GM10266 (cell line): ENCODE results near the gene PHKB.

Source experiments
- DNase-seq: peaks from one replicate; pipeline ENCODE4 v3.0.0; 2012; ENCODE audit errors: extremely low spot score
- TF ChIP-seq, protein P1 (sequence below): IDR thresholded peaks from 2 replicates; pipeline ENCODE4 v1.5.1; 2012; ENCODE audit warnings: mild to moderate bottlenecking, low read depth; ENCODE audit not compliant: control insufficient read depth, insufficient read depth; ENCODE audit errors: missing control alignments

The PHKB gene

DNA sequence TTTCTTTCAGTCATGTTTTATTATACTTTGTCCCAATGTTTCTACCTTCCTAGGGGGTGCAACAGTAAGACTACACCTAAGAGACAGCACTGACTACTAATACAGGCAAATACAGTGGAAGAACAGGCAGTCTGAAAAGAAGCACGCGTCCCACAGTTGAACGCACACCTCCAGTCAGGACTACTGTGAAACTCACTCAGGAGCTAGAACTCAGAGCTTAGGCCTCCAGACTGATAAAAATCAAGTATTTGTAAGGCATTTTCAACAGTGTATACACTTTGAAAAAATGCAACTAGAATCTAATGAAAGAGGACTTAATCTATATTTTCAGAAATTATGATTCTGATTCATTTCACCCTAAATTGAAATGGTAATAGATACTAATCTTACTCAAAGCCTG lies 14.7 kb upstream of the PHKB start:
- TF ChIP-seq, protein P1, sequence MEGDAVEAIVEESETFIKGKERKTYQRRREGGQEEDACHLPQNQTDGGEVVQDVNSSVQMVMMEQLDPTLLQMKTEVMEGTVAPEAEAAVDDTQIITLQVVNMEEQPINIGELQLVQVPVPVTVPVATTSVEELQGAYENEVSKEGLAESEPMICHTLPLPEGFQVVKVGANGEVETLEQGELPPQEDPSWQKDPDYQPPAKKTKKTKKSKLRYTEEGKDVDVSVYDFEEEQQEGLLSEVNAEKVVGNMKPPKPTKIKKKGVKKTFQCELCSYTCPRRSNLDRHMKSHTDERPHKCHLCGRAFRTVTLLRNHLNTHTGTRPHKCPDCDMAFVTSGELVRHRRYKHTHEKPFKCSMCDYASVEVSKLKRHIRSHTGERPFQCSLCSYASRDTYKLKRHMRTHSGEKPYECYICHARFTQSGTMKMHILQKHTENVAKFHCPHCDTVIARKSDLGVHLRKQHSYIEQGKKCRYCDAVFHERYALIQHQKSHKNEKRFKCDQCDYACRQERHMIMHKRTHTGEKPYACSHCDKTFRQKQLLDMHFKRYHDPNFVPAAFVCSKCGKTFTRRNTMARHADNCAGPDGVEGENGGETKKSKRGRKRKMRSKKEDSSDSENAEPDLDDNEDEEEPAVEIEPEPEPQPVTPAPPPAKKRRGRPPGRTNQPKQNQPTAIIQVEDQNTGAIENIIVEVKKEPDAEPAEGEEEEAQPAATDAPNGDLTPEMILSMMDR = no peak
- no peak for DNase-seq

GRCh38 chr16:47448830-47449575 lies 12.1 kb upstream of the PHKB start:
- DNase-seq = no peak
- TF ChIP-seq, protein P1 = no peak

GRCh38 chr16:47449788-47450187 lies 11.3 kb upstream of the PHKB start:
- no peak for DNase-seq
- TF ChIP-seq, protein P1 = no peak

- DNase-seq = no peak
- TF ChIP-seq, protein P1 = no peak
These were observed 2.8 kb upstream of the PHKB start for GRCh38 chr16:47458331-47458730.

DNA sequence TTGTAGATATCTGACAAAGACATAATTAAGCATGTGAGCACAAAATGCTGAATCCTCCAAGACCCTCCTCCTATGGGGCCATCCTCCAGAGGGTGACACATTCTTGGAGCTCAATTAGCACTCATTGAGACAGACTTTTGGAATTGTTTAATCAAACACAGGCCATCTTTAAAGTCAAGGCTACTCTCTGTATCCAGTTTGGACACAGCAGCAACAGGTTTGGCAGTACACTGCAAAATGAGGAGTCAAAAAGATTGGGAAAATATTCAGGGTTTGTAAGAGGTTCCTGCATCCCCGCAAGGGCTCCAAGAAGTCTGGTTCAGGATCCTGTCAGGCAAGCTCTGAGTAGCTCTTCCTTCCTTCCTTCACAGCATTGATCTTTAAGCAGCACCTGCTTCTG lies 1.5 kb upstream of the PHKB start:
- no peak for DNase-seq
- TF ChIP-seq, protein P1 = no peak

DNA sequence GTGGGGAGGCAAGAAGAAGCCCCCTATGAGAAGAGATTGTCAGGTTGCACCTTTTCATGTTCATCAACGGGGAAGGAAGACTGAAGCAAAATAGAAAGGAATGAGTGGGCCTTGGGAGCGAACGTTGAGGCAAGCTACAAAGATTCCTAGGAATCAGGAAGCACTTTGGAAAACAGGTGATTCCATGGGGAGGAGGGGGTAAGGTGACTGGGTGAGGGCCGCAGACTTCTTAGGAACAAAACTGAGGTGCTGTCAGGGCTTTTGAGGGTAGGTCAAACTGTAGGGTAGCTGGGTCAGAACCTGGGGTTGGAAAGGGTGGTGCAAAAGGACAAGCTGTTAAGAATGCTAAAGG lies 796 bp upstream of the PHKB start:
- no peak for DNase-seq
- TF ChIP-seq, protein P1 = no peak

GRCh38 chr16:47461598-47462266 lies 601 bp downstream of the PHKB start:
- TF ChIP-seq, protein P1 = no peak
- DNase-seq = peak; percentile 33
